Natural killer cell (primary cell): ENCODE measurements around the gene NUP214. TPM values are rescaled to one million over a fixed set of nuclear protein-coding genes. Genes with fewer than 3 reads are reported as not detected.

Source experiments
- ATAC-seq, 3 donors: fragments of 150-1000 bp in 2 of 3; fragments of 200-7000 bp in 1 of 3; cut with Tn5 transposase; 1 replicate in 1 of 3; 2 replicates in 2 of 3; pipeline ENCODE4 v1.10.0; 2021; ENCODE audit warnings: mild to moderate bottlenecking in 2 of 3, moderate library complexity in 2 of 3
- DNase-seq, 2 donors: peaks; one replicate each; pipeline versions ENCODE4 v3.0.0 to v3.0.0-alpha.2; 2013 to 2021; ENCODE audit warnings: mixed read lengths in 1 of 2
- H3K27ac ChIP-seq: one replicate; pipeline ENCODE4 v1.5.1; 2013; ENCODE audit warnings: mild to moderate bottlenecking, low read length
- H3K27me3 ChIP-seq: one replicate; pipeline ENCODE4 v1.6.1; 2013; ENCODE audit warnings: low read length; ENCODE audit not compliant: control insufficient read depth, insufficient read depth
- H3K36me3 ChIP-seq: one replicate; pipeline ENCODE4 v1.6.1; 2013; ENCODE audit warnings: low read length; ENCODE audit not compliant: control insufficient read depth, insufficient read depth
- H3K4me1 ChIP-seq: one replicate; pipeline ENCODE4 v1.6.1; 2013; ENCODE audit warnings: low read length; ENCODE audit not compliant: control insufficient read depth, insufficient read depth
- H3K4me3 ChIP-seq: one replicate; pipeline ENCODE4 v1.5.1; 2013; ENCODE audit warnings: low read length
- H3K9me3 ChIP-seq: one replicate; pipeline ENCODE4 v1.6.1; 2013; ENCODE audit warnings: low read length; ENCODE audit not compliant: control insufficient read depth, insufficient read depth
- H3K27ac Mint-ChIP-seq, 2 donors: one replicate each; pipeline ENCODE4 v1.8.0; 2022; ENCODE audit warnings: mild to moderate bottlenecking in 2 of 2, mixed read lengths in 2 of 2, moderate library complexity in 1 of 2
- H3K27me3 Mint-ChIP-seq, 2 donors: one replicate each; pipeline ENCODE4 v1.8.0; 2022; ENCODE audit warnings: low read depth in 2 of 2, mixed read lengths in 2 of 2
- H3K36me3 Mint-ChIP-seq: one replicate; pipeline ENCODE4 v1.8.0; 2022; ENCODE audit warnings: mixed read lengths
- H3K4me1 Mint-ChIP-seq, 2 donors: one replicate each; pipeline ENCODE4 v1.8.0; 2022; ENCODE audit warnings: mixed read lengths in 2 of 2
- H3K4me3 Mint-ChIP-seq: one replicate; pipeline ENCODE4 v1.8.0; 2022; ENCODE audit warnings: mild to moderate bottlenecking, moderate library complexity, mixed read lengths
- H3K9me3 Mint-ChIP-seq, 2 donors: one replicate each; pipeline ENCODE4 v1.8.0; 2022; ENCODE audit warnings: mixed read lengths in 2 of 2
- CTCF ChIP-seq: fragments of 200-600 bp; IDR thresholded peaks from one replicate; pipeline ENCODE4 v1.8.0; 2022; ENCODE audit warnings: antibody characterized with exemption
- WGBS: methylation state at CpG from one replicate; pipeline ENCODE4 v1.1.7; 2013; ENCODE audit warnings: missing lambda C conversion rate; ENCODE audit not compliant: insufficient coverage; 5-methylcytosine and 5-hydroxymethylcytosine counted together
- intact Hi-C: fragments of 100-400 bp; cut with micrococcal nuclease; formaldehyde crosslinking; loops from one replicate; pipeline ENCODE4 v1.14.2; 2022
- total RNA-seq, 4 donors: library from RNA; stranded (reverse); fragments of 120-200 nt in 1 of 4; gene quantifications; one replicate each; pipeline versions ENCODE4 v1.2.3 to v1.2.4, GENCODE V29; 2013 to 2022

NUP214 gene
- total RNA-seq, 3 donors from 2014 or later (not counting 1 experiment from before 2014, with no cell fraction given) = 125 to 133 (median 132) TPM

- H3K4me3 ChIP-seq = no peak overlapping the region
- 100% methylated on average over 3 of the region's 3 CpGs for WGBS
- peaks cover 12% of the 10 kb centered on the region for H3K36me3 Mint-ChIP-seq
- no peak overlapping the region for H3K27ac ChIP-seq
- H3K9me3 Mint-ChIP-seq = no peaks in the 10 kb centered on the region
- ATAC-seq (no peak), DNase-seq (no peak)
- H3K27ac Mint-ChIP-seq = no peak overlapping the region
- H3K27me3 ChIP-seq = no peaks in the 10 kb centered on the region
- no peaks in the 10 kb centered on the region for H3K4me1 ChIP-seq
- H3K4me3 Mint-ChIP-seq = no peak overlapping the region
- TF ChIP-seq CTCF = no peak
- H3K4me1 Mint-ChIP-seq = peaks cover 0 to 5% of the 10 kb centered on the region in 2 donors
- no peaks in the 10 kb centered on the region for H3K27me3 Mint-ChIP-seq
- intact Hi-C loops = no loop called here
- no peaks in the 10 kb centered on the region for H3K9me3 ChIP-seq
- H3K36me3 ChIP-seq = peaks cover 50% of the 10 kb centered on the region
Observed at GRCh38 chr9:131194762-131195161, 69.4 kb downstream of the NUP214 start.

- Mint-ChIP-seq H3K27ac (no peak overlapping the region), H3K4me3 (no peak overlapping the region), H3K36me3 (no peaks in the 10 kb centered on the region), H3K9me3 (no peaks in the 10 kb centered on the region), H3K27me3 (no peaks in the 10 kb centered on the region), H3K4me1 (peaks cover 0 to 10% of the 10 kb centered on the region in 2 donors)
- no peak for TF ChIP-seq CTCF
- ATAC-seq (no peak), DNase-seq (no peak)
- WGBS = 57% methylated on average over 11 of the region's 11 CpGs
- no peak overlapping the region for H3K27ac ChIP-seq
- no peak overlapping the region for H3K4me3 ChIP-seq
- H3K4me1 ChIP-seq = no peaks in the 10 kb centered on the region
- H3K27me3 ChIP-seq = no peaks in the 10 kb centered on the region
- H3K36me3 ChIP-seq = peaks cover 53% of the 10 kb centered on the region
- no peaks in the 10 kb centered on the region for H3K9me3 ChIP-seq
- intact Hi-C loops = no loop called here
Observed at GRCh38 chr9:131197160-131197911, 72.0 kb downstream of the NUP214 start.

- Histone ChIP-seq H3K27ac (no peak overlapping the region), H3K9me3 (no peaks in the 10 kb centered on the region), H3K4me3 (no peak overlapping the region), H3K4me1 (no peaks in the 10 kb centered on the region), H3K27me3 (no peaks in the 10 kb centered on the region), H3K36me3 (peaks cover 51% of the 10 kb centered on the region)
- WGBS = 81% methylated on average over 15 of the region's 15 CpGs
- Mint-ChIP-seq H3K9me3 (no peaks in the 10 kb centered on the region), H3K4me1 (peaks cover 0 to 10% of the 10 kb centered on the region in 2 donors), H3K27me3 (no peaks in the 10 kb centered on the region), H3K36me3 (no peaks in the 10 kb centered on the region), H3K27ac (no peak overlapping the region), H3K4me3 (no peak overlapping the region)
- intact Hi-C loops = no loop called here
- DNase-seq (no peak), ATAC-seq (no peak)
- TF ChIP-seq CTCF = no peak
Observed at GRCh38 chr9:131198041-131198715, 72.8 kb downstream of the NUP214 start.
